Activated T-helper 9 cell treated with anti-CD3 and anti-CD28 coated beads, Interleukin-2, amount 50 U/mL, for 16 hours (primary cell): ENCODE measurements around the gene PHF23.

Experiments used
- DNase-seq: peaks from one replicate; pipeline ENCODE4 v3.0.0-alpha.2; 2020; ENCODE audit warnings: low read depth

The PHF23 gene

GRCh38 chr17:7203391-7203790 is 35.9 kb downstream of the PHF23 start:
- DNase-seq: no peak

GRCh38 chr17:7196651-7197401 is 42.4 kb downstream of the PHF23 start:
- DNase-seq: no peak

- no peak for DNase-seq
Measured at GRCh38 chr17:7195971-7196370, 43.3 kb downstream of the PHF23 start.

- no peak for DNase-seq
Measured at GRCh38 chr17:7192271-7192937, 46.9 kb downstream of the PHF23 start.

- DNase-seq: no peak
Measured at GRCh38 chr17:7191571-7192270, 47.5 kb downstream of the PHF23 start.

- no peak for DNase-seq
Measured at GRCh38 chr17:7191069-7191468, 48.2 kb downstream of the PHF23 start.

GRCh38 chr17:7190276-7190917 is 48.9 kb downstream of the PHF23 start:
- DNase-seq: no peak

GRCh38 chr17:7186241-7186640 is 53.0 kb downstream of the PHF23 start:
- DNase-seq: no peak
